Cardiac ventricle fibroblast (primary cell): Measurements from ENCODE around the gene NOMO2. TPM values are rescaled to one million over a fixed set of nuclear protein-coding genes. Genes with fewer than 3 reads are reported as not detected.

Source experiments
- total RNA-seq: library from RNA; depleted of rRNA; stranded (reverse); fragments of >200 nt; gene quantifications from 2 replicates; pipeline ENCODE4 v1.2.3, GENCODE V29; 2015

The NOMO2 gene
- 71.1 and 75.0 TPM in 2 replicates for total RNA-seq

GRCh38 chr16:18561727-18562314 is at the start of gene NOMO2:
NOMO2 (minus strand) TSS chr16:18562097; CDS start chr16:18562040, 57 bp downstream.

Other genes starting within 250 kb of the NOMO2 start
- gene NPIPA8, start 225.4 kb downstream of the NOMO2 start, total RNA-seq = 5.3 and 32.2 TPM in 2 replicates
- 3,042 and 3,708 TPM in 2 replicates for gene RPS15A, start 228.2 kb upstream of the NOMO2 start, total RNA-seq
- 90.5 and 137 TPM in 2 replicates for gene ARL6IP1, start 239.5 kb upstream of the NOMO2 start, total RNA-seq